HG03135 (cell line): ENCODE measurements around the gene JUND.

Experiments used
- ATAC-seq: cut with Tn5 transposase; IDR thresholded peaks from one replicate; pipeline ENCODE4 v1.9.1; 2021; ENCODE audit warnings: mild to moderate bottlenecking, moderate library complexity; ENCODE audit not compliant: unreplicated experiment

The JUND gene

DNA sequence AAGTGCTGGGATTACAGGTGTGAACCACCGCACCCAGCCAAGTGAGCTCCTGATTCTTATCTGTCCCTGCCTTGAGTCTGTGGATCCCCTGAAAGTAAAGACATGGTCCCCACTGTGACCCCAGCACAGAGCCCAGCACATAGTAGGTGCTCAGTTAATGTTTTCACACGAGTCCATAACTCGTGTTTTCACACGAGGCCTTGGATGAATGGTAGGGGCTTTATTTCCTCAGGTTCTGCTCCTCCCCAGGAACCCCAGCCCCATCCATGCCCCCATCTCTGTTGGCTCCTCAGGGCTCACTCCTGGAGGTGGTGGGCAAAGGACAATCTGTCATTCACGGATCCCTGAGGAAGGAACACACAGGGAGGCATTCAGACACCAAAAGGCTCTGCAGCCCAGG lies 31.6 kb downstream of the JUND start:
- ATAC-seq, result no peak

GRCh38 chr19:18245297-18245696 lies 36.1 kb downstream of the JUND start:
- no peak for ATAC-seq

DNA sequence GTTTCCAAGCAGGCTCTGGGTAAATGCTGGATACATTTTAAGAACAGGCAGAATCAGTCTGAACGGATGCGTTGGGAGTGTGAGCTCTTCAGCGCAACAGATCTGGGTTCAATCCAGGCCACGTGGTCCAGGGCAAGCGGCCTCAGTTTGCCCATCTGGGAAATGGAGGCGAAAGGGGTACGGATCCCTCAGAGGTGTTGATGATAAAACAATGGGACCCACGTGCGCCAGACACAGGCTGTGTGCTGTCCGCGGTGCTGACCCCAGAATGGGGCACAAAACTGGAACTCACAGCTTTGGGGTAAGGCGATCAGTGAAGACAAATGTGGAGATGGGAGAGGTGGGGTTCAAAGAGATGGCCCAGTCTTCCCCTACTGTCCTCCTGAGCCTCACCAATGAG lies 42.1 kb downstream of the JUND start:
- no peak for ATAC-seq

DNA sequence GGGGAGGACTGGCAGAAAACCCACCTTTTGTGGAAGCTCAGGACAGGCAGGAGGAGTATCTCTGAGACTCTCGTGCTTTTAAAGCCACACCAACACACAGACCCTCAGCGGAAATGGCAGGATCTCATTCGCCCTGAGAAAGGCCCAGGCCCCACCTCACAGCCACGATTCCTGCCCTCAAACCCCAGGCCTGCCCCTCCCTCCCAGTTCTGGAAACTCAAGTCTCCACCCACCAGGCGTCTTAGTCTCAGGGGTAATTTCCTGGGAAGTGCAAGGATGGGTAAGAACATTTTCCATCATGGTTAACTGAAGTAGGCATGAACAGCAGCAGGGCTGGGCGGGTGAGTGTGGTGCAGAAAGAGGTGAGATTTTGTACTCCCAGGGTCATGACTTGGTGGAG lies 47.2 kb downstream of the JUND start:
- no peak for ATAC-seq

- ATAC-seq, result no peak
Observed at GRCh38 chr19:18233224-18233825, 48.1 kb downstream of the JUND start.

DNA sequence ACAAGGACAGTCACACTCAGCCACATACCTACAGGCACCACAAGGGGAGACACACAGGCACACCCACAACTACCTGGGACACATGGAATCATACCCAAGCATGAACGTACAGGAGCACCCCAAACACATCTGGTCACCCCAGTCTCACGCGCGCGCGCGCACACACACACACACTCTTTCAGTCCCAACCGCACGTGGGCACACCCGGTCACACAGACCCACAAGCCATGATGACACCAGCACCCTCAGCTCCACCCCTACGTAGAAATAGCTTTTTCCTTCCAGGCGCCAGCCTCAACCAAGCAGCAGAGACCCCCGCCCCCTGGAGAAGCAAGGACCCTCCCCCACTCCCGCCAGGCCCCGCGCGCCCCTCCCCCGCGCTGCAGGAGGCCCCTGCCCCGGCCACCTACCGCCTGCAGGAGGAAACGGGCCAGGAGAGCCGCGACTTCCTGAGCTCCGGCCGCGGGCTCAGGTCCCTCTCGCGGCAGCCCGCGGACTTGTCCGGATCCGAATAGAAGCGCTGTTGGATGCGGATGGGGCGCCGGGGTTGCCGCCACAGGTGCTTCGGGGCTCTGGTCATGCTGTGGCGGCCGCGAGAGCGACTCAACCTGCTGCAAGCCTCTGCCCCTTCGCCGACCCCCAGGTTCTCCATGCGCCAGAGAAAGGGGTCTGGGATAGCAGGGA lies 48.7 kb downstream of the JUND start:
- no peak for ATAC-seq

DNA sequence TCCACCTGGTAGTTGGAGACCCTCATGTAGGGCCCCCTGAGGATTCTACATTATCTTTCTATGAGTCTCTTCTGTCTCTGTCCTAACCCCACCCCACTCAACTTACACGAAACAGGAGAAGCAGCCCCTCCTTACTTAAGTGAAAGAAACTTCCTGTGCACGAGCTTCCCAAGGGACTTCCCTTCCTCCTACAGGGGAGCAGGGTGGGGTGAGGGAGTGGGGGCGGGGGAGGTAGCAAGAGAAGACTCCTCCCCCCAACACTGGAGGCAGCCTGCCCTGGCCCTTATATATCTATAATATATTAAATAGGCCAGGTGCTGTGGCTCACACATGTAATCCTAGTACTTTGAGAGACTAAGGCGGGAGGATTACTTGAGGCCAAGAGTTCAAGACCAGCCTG lies 49.6 kb downstream of the JUND start:
- ATAC-seq, result no peak

DNA sequence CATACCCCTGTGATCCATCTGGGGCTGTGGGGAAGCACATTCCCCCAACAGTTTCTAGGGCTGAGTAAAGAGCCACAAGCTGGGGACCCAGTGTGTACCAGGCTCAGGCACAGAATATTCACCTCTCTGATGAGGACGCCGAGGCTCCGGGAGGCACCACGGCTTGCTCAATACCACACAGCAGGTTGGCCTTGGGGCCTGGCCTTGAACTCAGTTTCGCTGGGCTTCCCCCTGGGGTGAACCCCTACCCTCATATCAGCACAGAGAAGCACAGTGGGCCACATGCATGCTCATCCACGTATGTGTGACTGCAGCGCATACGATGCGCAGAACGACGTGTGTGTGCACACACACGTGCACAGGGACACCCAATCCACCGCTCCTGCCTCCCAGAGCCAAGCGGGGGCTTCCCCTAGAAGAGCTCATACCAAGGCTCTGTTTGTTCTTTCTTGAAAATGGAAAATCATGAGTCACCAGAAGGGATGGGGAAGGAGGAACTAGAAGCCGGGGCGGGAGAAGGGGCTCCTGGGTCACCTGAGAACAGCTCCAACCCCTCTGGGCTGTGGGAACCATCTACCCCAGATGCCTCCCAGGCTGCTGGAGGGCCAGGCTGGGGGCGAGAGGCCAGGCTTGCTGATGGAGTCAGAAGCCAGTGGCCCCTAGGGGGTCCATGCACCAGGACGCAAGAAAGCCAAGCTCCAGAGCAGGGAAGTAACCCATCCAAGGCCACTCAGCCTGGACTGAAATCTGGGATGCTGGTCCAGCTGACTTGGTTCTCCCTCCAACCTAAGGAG lies 50.3 kb downstream of the JUND start:
- ATAC-seq, result no peak

DNA sequence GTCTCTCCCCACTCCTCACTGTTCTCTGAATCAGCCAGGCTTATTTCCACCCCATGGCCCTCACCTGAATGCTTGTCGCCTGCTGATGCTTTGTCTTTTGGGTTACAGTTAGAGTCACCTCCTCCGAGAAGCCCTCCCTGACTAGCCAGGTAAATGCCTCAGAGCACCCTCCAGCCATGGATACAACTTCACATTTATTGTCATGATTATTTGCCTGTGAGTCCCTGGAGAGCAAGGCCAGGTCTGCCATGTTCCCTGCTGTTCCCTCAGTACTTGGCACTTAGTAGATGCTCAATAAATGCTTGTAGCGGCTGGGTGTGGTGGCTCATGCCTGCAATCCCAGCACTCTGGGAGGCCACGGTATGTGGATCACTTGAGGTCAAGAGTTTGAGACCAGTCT lies 51.5 kb downstream of the JUND start:
- ATAC-seq, result no peak
